Stimulated activated CD4-positive, alpha-beta T cell treated with anti-CD3 and anti-CD28 coated beads, Interleukin-2, amount 100 ng/mL, for 24 hours (primary cell): ENCODE results near the gene CACNG8.

Experiments used
- DNase-seq, 2 donors: peaks; one replicate each; pipeline ENCODE4 v3.0.0-alpha.2; 2020

Gene CACNG8

GRCh38 chr19:53965091-53965490, 2.4 kb downstream of the CACNG8 start:
- no peak for DNase-seq

- DNase-seq = no peak
Measured at GRCh38 chr19:53966931-53967330, 4.2 kb downstream of the CACNG8 start.

- DNase-seq = no peak
Measured at GRCh38 chr19:53969366-53969765, 6.6 kb downstream of the CACNG8 start.

- no peak for DNase-seq
Measured at GRCh38 chr19:53971673-53972072, 8.9 kb downstream of the CACNG8 start.

- DNase-seq = peak; percentile 64 to 66
Measured at GRCh38 chr19:53977429-53977990, 14.8 kb downstream of the CACNG8 start.

GRCh38 chr19:53977991-53978731, 15.4 kb downstream of the CACNG8 start:
- peak in 1 of 2 donors; percentile 47 for DNase-seq

GRCh38 chr19:53978975-53979801, 16.5 kb downstream of the CACNG8 start:
- DNase-seq = no peak

- no peak for DNase-seq
Measured at GRCh38 chr19:53980539-53981375, 18.0 kb downstream of the CACNG8 start.

- DNase-seq = no peak
Measured at GRCh38 chr19:53981376-53981951, 18.7 kb downstream of the CACNG8 start.

- no peak for DNase-seq
Measured at GRCh38 chr19:53982001-53982451, 19.3 kb downstream of the CACNG8 start.

GRCh38 chr19:53982611-53983010, 19.9 kb downstream of the CACNG8 start:
- no peak for DNase-seq

GRCh38 chr19:53983457-53984289, 20.9 kb downstream of the CACNG8 start:
- no peak for DNase-seq

GRCh38 chr19:53985863-53986262, 23.1 kb downstream of the CACNG8 start:
- no peak for DNase-seq

- no peak for DNase-seq
Measured at GRCh38 chr19:53988981-53989380, 26.2 kb downstream of the CACNG8 start.

GRCh38 chr19:53989600-53990533, 27.1 kb downstream of the CACNG8 start:
- no peak for DNase-seq

GRCh38 chr19:53991224-53992113, 28.7 kb downstream of the CACNG8 start, which contains the start of gene CACNG6:
Gene CACNG6, plus strand, starts transcription at chr19:53991637. Its CDS starts 1,241 bp downstream, at chr19:53992878.
- DNase-seq = no peak

GRCh38 chr19:53992211-53992610, 29.5 kb downstream of the CACNG8 start:
- DNase-seq = no peak

GRCh38 chr19:53992815-53993214, 30.1 kb downstream of the CACNG8 start:
- no peak for DNase-seq

GRCh38 chr19:53993448-53993847, 30.7 kb downstream of the CACNG8 start:
- DNase-seq = no peak
